NCI-H146 (cell line): ENCODE results near the gene EFCAB6.
A peak's percentile ranks its signal among the peaks of the same experiment; 100 is the strongest.

Experiments used
- DNase-seq: peaks from one replicate; lab custom pipeline; 2025; lab: John Stamatoyannopoulos, UW

The EFCAB6 gene

GRCh38 chr22:43747058-43747457, 65.0 kb downstream of the EFCAB6 start:
- DNase-seq = no peak

- peak; percentile 77 for DNase-seq
Observed at GRCh38 chr22:43745783-43746356, 66.2 kb downstream of the EFCAB6 start.

GRCh38 chr22:43745411-43745770, 66.7 kb downstream of the EFCAB6 start:
- no peak for DNase-seq

GRCh38 chr22:43744700-43745410, 67.2 kb downstream of the EFCAB6 start:
- no peak for DNase-seq

GRCh38 chr22:43743929-43744643, 68.0 kb downstream of the EFCAB6 start:
- no peak for DNase-seq

GRCh38 chr22:43743131-43743530, 69.0 kb downstream of the EFCAB6 start:
- no peak for DNase-seq

GRCh38 chr22:43742154-43742950, 69.8 kb downstream of the EFCAB6 start:
- no peak for DNase-seq

- DNase-seq = no peak
Observed at GRCh38 chr22:43740587-43741270, 71.4 kb downstream of the EFCAB6 start.

- DNase-seq = no peak
Observed at GRCh38 chr22:43739851-43740379, 72.2 kb downstream of the EFCAB6 start.

GRCh38 chr22:43737150-43737828, 74.8 kb downstream of the EFCAB6 start:
- no peak for DNase-seq

- DNase-seq = no peak
Observed at GRCh38 chr22:43736651-43737050, 75.5 kb downstream of the EFCAB6 start.

- no peak for DNase-seq
Observed at GRCh38 chr22:43734370-43735150, 77.5 kb downstream of the EFCAB6 start.

- DNase-seq = no peak
Observed at GRCh38 chr22:43733138-43733537, 79.0 kb downstream of the EFCAB6 start.

GRCh38 chr22:43731988-43732387, 80.1 kb downstream of the EFCAB6 start:
- DNase-seq = no peak

- no peak for DNase-seq
Observed at GRCh38 chr22:43726964-43727543, 85.1 kb downstream of the EFCAB6 start.

- DNase-seq = no peak
Observed at GRCh38 chr22:43726322-43726721, 85.8 kb downstream of the EFCAB6 start.

GRCh38 chr22:43723816-43724215, 88.3 kb downstream of the EFCAB6 start:
- no peak for DNase-seq

- DNase-seq = no peak
Observed at GRCh38 chr22:43722444-43722843, 89.7 kb downstream of the EFCAB6 start.

GRCh38 chr22:43720716-43721115, 91.4 kb downstream of the EFCAB6 start:
- no peak for DNase-seq

GRCh38 chr22:43714104-43714503, 98.0 kb downstream of the EFCAB6 start:
- DNase-seq = no peak
